Sigmoid colon (tissue), 4 donors: ENCODE data around the gene AMZ2.

ENCODE experiments used
- POLR2A ChIP-seq, 2 donors: fragments of 450-650 bp; IDR thresholded peaks; one replicate each; pipeline ENCODE4 v1.6.1; 2016; ENCODE audit warnings: antibody characterized with exemption in 2 of 2, mild to moderate bottlenecking in 2 of 2, moderate library complexity in 2 of 2
- POLR2AphosphoS5 ChIP-seq, 4 donors: sonication (generic); formaldehyde crosslinking; IDR thresholded peaks; one replicate each; pipeline ENCODE4 v1.6.1; 2017; ENCODE audit warnings: antibody characterized with exemption in 4 of 4

DNA sequence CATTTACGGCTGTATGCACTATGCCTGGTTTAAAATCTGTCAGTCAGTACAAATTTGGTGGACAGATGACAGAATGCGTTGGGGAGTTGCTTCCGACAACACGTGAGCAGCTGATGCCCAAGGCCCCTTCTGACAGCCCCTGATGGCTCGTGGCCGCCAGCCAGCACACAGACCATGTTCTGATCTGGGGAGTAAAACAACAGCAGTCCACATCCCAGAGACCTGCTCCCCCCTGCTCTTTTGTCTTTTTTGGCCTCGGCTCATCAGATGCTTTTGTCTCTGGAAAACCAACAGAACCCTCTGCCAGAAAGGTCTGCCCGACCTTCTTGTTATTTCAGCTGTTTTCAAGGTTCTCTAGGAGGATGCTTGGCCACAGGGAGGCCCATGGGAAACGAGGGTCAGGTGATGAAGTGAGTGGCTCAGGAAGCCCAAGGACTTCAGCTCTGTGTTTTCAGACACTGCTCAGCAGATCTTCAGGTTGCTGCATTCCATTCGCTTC is 54.3 kb downstream of the AMZ2 start:
- TF ChIP-seq POLR2A (IDR thresholded peaks at IDR 0.05): no peak
- no peak for TF ChIP-seq POLR2AphosphoS5 (IDR thresholded peaks at IDR 0.05)
